Astrocyte of the spinal cord (primary cell): ENCODE data around the gene RETNLB.

Experiments
- DNase-seq: peaks from one replicate; pipeline ENCODE4 v3.0.0; 2011; ENCODE audit warnings: low read depth, low spot score
- H3K4me3 ChIP-seq: 2 replicates; pipeline ENCODE4 v1.5.1; 2011; ENCODE audit warnings: low read depth, mild to moderate bottlenecking, low read length, moderate library complexity
- CTCF ChIP-seq: IDR thresholded peaks from 2 replicates; pipeline ENCODE4 v1.5.1; 2012; ENCODE audit warnings: low read depth, mild to moderate bottlenecking, low read length, inconsistent platforms
- in situ Hi-C: cut with HindIII; loops from 2 replicates; pipeline ENCODE4 v1.10.0; 2017; ENCODE audit warnings: low sequenced_read_pairs

Gene RETNLB

DNA sequence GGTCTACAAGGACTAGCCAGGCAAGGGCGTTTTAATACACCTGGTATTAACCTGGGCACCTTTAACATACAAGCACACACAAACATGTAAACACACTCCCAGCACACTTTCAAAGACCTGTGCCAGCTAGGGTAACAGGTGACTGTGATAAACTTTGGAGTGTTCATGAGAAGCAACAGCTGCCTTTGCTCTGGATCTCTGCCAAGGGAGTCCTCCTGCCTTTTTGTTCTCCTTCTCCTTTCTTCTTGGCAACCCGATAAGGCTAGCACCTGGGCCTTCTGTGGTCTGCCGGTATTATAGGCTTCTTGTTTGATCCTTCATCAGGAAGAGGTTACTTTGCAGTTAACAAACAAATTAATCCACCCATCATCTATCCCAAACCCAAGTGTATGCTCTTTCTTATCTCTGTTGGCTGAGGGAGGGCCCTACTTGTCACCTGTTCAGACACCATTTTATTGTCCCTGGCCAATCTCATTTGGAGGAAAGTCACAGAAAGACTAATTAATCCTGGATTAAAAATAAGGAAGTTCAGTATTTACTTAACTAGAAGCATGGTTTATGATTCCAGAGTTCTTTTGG lies at the start of gene RETNLB:
TSS of gene RETNLB (minus strand) at position 7 of the 579 bp plus-strand sequence. CDS start 225 bp downstream, outside the sequence.
- in situ Hi-C loops, result no loop called here
- H3K4me3 ChIP-seq, result no peak within 1 kb of the TSS
- TF ChIP-seq CTCF, result no peak
- DNase-seq, result no peak

DNA sequence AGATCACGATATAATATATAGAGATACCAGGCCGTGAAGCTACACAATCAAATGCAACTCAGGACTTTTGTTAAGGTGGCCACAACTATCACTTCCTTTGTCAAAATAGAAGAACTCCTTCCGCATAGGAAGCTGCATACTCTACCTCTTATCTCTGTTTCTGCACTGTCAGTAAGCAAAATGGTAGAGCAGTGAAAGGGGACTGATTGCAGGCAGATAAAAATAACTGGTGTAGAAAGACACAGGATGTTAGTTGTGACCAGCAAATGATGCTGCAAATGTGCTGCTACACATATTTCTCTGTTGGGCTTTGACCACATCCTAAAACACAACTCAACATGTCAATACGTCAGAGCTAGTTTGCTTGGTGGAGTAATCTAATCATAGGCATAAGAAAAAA lies 49.1 kb upstream of the RETNLB start:
- H3K4me3 ChIP-seq, result no peak overlapping the region
- no peak for TF ChIP-seq CTCF
- in situ Hi-C loops, result no loop called here
- DNase-seq, result no peak

- no peak for DNase-seq
- no peak overlapping the region for H3K4me3 ChIP-seq
- in situ Hi-C loops, result no loop called here
- no peak for TF ChIP-seq CTCF
Observed at GRCh38 chr3:108804966-108805365, 47.8 kb upstream of the RETNLB start.

DNA sequence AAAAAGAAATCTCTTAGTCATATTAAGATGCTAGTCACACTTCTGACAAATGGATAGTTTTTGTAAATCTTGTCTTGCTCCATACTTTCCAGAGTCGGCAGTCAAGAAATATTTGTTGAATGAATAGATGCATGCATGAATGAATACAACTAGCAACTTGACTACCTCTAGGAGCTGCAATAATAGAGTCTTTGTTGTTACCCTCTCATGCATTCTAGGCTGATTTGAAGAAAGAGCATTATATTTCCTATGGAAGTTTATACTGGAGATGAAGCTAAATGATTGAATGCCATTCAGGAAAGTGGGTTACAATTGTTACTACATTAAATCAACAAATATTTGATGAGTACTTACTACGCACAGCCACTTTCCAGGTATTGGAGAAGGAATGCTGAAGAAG lies 47.2 kb upstream of the RETNLB start:
- no peak for DNase-seq
- no peak overlapping the region for H3K4me3 ChIP-seq
- no peak for TF ChIP-seq CTCF
- in situ Hi-C loops, result no loop called here

- no peak for TF ChIP-seq CTCF
- in situ Hi-C loops, result no loop called here
- H3K4me3 ChIP-seq, result no peak overlapping the region
- no peak for DNase-seq
Observed at GRCh38 chr3:108791473-108791872, 34.3 kb upstream of the RETNLB start.

DNA sequence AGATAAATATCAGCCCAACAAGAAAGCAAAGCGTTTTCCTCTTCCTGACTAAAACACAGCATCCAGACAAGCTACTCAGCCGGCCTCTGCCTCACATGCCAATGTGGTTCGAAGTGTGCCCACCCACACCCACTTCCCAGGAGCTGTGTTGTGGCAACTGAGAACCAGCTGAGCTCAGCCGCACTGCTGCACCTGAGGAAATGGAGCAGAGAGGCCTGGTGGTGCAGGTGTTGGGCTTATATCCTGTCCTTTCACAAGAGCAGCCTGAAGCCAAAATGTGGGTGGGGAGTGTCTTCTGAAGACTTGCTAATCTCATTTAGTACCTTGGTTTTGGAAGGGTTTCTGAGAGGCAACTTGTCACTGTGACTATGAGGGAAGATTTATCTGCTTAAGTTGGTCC lies 23.0 kb upstream of the RETNLB start:
- no peak for TF ChIP-seq CTCF
- no peak overlapping the region for H3K4me3 ChIP-seq
- in situ Hi-C loops, result no loop called here
- no peak for DNase-seq

DNA sequence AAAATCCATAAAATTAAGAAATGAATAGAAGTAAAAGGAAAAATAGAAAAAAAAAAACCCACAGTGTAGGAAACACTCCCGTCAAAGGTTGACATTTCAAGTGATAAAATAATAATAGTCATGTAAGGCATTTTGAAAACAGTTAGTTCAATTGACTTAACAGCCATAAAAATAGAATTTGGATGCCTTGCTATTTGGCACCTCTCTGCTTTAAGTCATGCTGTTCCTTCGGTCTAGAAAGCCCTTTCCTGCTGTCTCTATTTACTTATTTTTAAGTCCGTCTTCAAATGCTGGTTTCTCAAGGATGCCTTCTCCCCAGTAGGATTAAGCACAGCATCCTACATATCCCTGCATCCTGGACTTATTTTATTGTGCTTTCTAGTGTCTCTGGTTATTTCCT lies 22.3 kb upstream of the RETNLB start:
- no peak for DNase-seq
- in situ Hi-C loops, result no loop called here
- no peak overlapping the region for H3K4me3 ChIP-seq
- no peak for TF ChIP-seq CTCF
